H1 (cell line): ENCODE measurements around the gene SERPINB12. TPM values are rescaled to one million over a fixed set of nuclear protein-coding genes. Genes with fewer than 3 reads are reported as not detected.
A peak's percentile ranks its signal among the peaks of the same experiment; 100 is the strongest.

Source experiments
- CTCF ChIA-PET: fragments of 300-600 bp; sonication (Branson Sonifier 250); formaldehyde crosslinking; loops from one replicate; lab custom pipeline; 2021; ENCODE audit not compliant: partially characterized antibody; lab: Charles Lee
- POLR2A ChIA-PET: fragments of 300-600 bp; sonication (Branson Sonifier 250); formaldehyde crosslinking; loops from one replicate; lab custom pipeline; 2021; ENCODE audit warnings: inconsistent platforms; ENCODE audit not compliant: partially characterized antibody; lab: Charles Lee
- DNase-seq, 2 experiments: peaks; one replicate each; pipeline versions ENCODE4 v3.0.0 to v3.0.0-alpha.2; 2010 to 2022; ENCODE audit warnings: low spot score in 2 of 2, low read depth in 1 of 2, mixed read lengths in 1 of 2
- FAIRE-seq: peaks from 2 replicates; lab custom pipeline; 2011; peaks lifted over from hg19 to GRCh38; lab: Jason Lieb, UNC
- H2AFZ ChIP-seq: 2 replicates; pipeline ENCODE4 v1.8.1; 2012; ENCODE audit warnings: low read length, inconsistent platforms
- H2AK5ac ChIP-seq: 2 replicates; pipeline ENCODE4 v1.6.1; 2013; ENCODE audit warnings: low read depth, low read length
- H2BK120ac ChIP-seq: replicated peaks from 2 replicates; pipeline ENCODE3; 2013; ENCODE audit warnings: low read depth, low read length, inconsistent platforms
- H2BK12ac ChIP-seq: 2 replicates; pipeline ENCODE4 v1.6.1; 2013; ENCODE audit warnings: low read depth, low read length
- H2BK15ac ChIP-seq: 2 replicates; pipeline ENCODE4 v1.6.1; 2013; ENCODE audit warnings: low read length
- H2BK20ac ChIP-seq: 2 replicates; pipeline ENCODE4 v1.6.1; 2013; ENCODE audit warnings: low read length
- H2BK5ac ChIP-seq: 2 replicates; pipeline ENCODE4 v1.6.1; 2013; ENCODE audit warnings: low read depth, low read length
- H3K14ac ChIP-seq: 2 replicates; pipeline ENCODE4 v1.6.1; 2013; ENCODE audit warnings: inconsistent platforms; ENCODE audit not compliant: insufficient read length
- H3K18ac ChIP-seq: 2 replicates; pipeline ENCODE4 v1.6.1; 2013; ENCODE audit warnings: low read length; ENCODE audit errors: extremely low read depth
- H3K23ac ChIP-seq: 2 replicates; pipeline ENCODE4 v1.6.1; 2013; ENCODE audit warnings: inconsistent platforms; ENCODE audit not compliant: insufficient read length
- H3K23me2 ChIP-seq: 2 replicates; pipeline ENCODE4 v1.6.1; 2013; ENCODE audit warnings: low read depth, low read length
- H3K27ac ChIP-seq: 2 replicates; pipeline ENCODE4 v1.6.1; 2011; ENCODE audit warnings: low read depth, low read length, inconsistent platforms
- H3K27me3 ChIP-seq, 4 experiments: replicated peaks in 1 of 4; 1 replicate in 1 of 4; 2 replicates in 3 of 4; pipeline versions ENCODE4 v1.6.1 to v1.8.1; 2011 to 2013; ENCODE audit warnings: low read length in 3 of 4, mild to moderate bottlenecking in 3 of 4, inconsistent platforms in 2 of 4, mixed read lengths in 2 of 4, moderate library complexity in 1 of 4; ENCODE audit not compliant: control insufficient read depth in 3 of 4, insufficient read depth in 3 of 4; ENCODE audit errors: extremely low read depth in 1 of 4
- H3K36me3 ChIP-seq, 4 experiments: 2 replicates each; pipeline versions ENCODE4 v1.6.1 to v1.8.1; 2011 to 2013; ENCODE audit warnings: mild to moderate bottlenecking in 4 of 4, low read length in 3 of 4, moderate library complexity in 2 of 4, control low read depth in 1 of 4, inconsistent platforms in 1 of 4; ENCODE audit not compliant: insufficient read depth in 4 of 4, control insufficient read depth in 2 of 4
- H3K4ac ChIP-seq: replicated peaks from 2 replicates; pipeline ENCODE3; 2013; ENCODE audit warnings: low read length, low read depth, mixed read lengths, inconsistent platforms; ENCODE audit not compliant: insufficient read length
- H3K4me1 ChIP-seq, 4 experiments: replicated peaks in 1 of 4; 1 replicate in 1 of 4; 2 replicates in 3 of 4; pipeline versions ENCODE4 v1.6.1 to v1.8.1; 2011 to 2013; ENCODE audit warnings: low read length in 3 of 4, inconsistent platforms in 2 of 4, mixed read lengths in 1 of 4; ENCODE audit not compliant: insufficient read depth in 4 of 4, control insufficient read depth in 3 of 4
- H3K4me2 ChIP-seq, 2 experiments: 2 replicates each; pipeline versions ENCODE4 v1.6.1 to v1.8.1; 2011 to 2013; ENCODE audit warnings: low read depth in 2 of 2, low read length in 2 of 2, control low read depth in 1 of 2, inconsistent platforms in 1 of 2, mild to moderate bottlenecking in 1 of 2; ENCODE audit not compliant: insufficient read depth in 1 of 2
- H3K4me3 ChIP-seq, 4 experiments: fragments of 200-600, 300-600 bp in 1 of 4; sonication (generic), shearing (Covaris generic), sonication (Bioruptor Twin) in 1 of 4; 2 replicates each; pipeline versions ENCODE4 v1.5.1 to v1.8.1; 2011 to 2016; ENCODE audit warnings: low read length in 4 of 4, low read depth in 3 of 4, control low read depth in 2 of 4, inconsistent platforms in 2 of 4, mild to moderate bottlenecking in 2 of 4, mixed read lengths in 1 of 4, moderate library complexity in 1 of 4; ENCODE audit not compliant: insufficient read depth in 2 of 4; ENCODE audit errors: extremely low read depth in 1 of 4
- H3K56ac ChIP-seq: replicated peaks from 2 replicates; pipeline ENCODE3; 2013; ENCODE audit warnings: low read depth, mild to moderate bottlenecking, mixed read lengths, low read length, inconsistent platforms; ENCODE audit not compliant: insufficient read length
- H3K79me1 ChIP-seq: 2 replicates; pipeline ENCODE4 v1.6.1; 2013; ENCODE audit warnings: low read depth, low read length, control low read depth
- H3K79me2 ChIP-seq, 2 experiments: 2 replicates each; pipeline versions ENCODE4 v1.6.1 to v1.8.1; 2012 to 2013; ENCODE audit warnings: low read length in 2 of 2, mild to moderate bottlenecking in 2 of 2, inconsistent platforms in 1 of 2; ENCODE audit not compliant: insufficient read depth in 2 of 2, control insufficient read depth in 1 of 2
- H3K9ac ChIP-seq, 4 experiments: replicated peaks in 1 of 4; 1 replicate in 1 of 4; 2 replicates in 3 of 4; pipeline versions ENCODE4 v1.6.1 to v1.8.1; 2011 to 2013; ENCODE audit warnings: low read depth in 3 of 4, low read length in 3 of 4, control low read depth in 2 of 4, mild to moderate bottlenecking in 2 of 4, moderate library complexity in 2 of 4, inconsistent platforms in 1 of 4; ENCODE audit errors: extremely low read depth in 1 of 4
- H3K9me3 ChIP-seq, 2 experiments: 2 replicates each; pipeline versions ENCODE4 v1.6.1 to v1.8.1; 2012 to 2013; ENCODE audit warnings: mild to moderate bottlenecking in 2 of 2, moderate library complexity in 2 of 2, control low read depth in 1 of 2, inconsistent platforms in 1 of 2, low read depth in 1 of 2, low read length in 1 of 2, mixed read lengths in 1 of 2; ENCODE audit not compliant: insufficient read depth in 2 of 2
- H4K20me1 ChIP-seq, 2 experiments: replicated peaks in 1 of 2; 2 replicates each; pipeline versions ENCODE3 to v1.8.1; 2011 to 2013; ENCODE audit warnings: inconsistent platforms in 2 of 2, low read length in 2 of 2, mild to moderate bottlenecking in 1 of 2; ENCODE audit not compliant: insufficient read depth in 2 of 2, control insufficient read depth in 1 of 2
- H4K5ac ChIP-seq: 2 replicates; pipeline ENCODE4 v1.6.1; 2013; ENCODE audit warnings: low read length, low read depth, mixed read lengths, inconsistent platforms; ENCODE audit not compliant: insufficient read length
- H4K8ac ChIP-seq: 2 replicates; pipeline ENCODE4 v1.8.0; 2013; ENCODE audit warnings: mild to moderate bottlenecking, moderate library complexity, low read length, inconsistent platforms; ENCODE audit not compliant: insufficient read depth; ENCODE audit errors: extremely low read depth
- H4K91ac ChIP-seq: replicated peaks from 2 replicates; pipeline ENCODE3; 2013; ENCODE audit warnings: low read length, mixed read lengths, inconsistent platforms; ENCODE audit not compliant: insufficient read length
- ASH2L ChIP-seq: fragments of 200-600, 300-600 bp; sonication (generic); IDR thresholded peaks from one replicate; pipeline ENCODE4 v1.7.1; 2017; ENCODE audit warnings: low read length
- CHD2 ChIP-seq: IDR thresholded peaks from 2 replicates; pipeline ENCODE4 v1.6.1; 2012; ENCODE audit warnings: low read length, improper control_type of control experiment
- E2F6 ChIP-seq: IDR thresholded peaks from 2 replicates; pipeline ENCODE4 v1.6.1; 2012; ENCODE audit warnings: inconsistent platforms
- HDAC2 ChIP-seq, 2 experiments: fragments of 300-600 bp in 1 of 2; sonication (generic) in 1 of 2; IDR thresholded peaks; 2 replicates each; pipeline ENCODE4 v1.6.1; 2011 to 2012; ENCODE audit warnings: low read depth in 2 of 2, low read length in 2 of 2, mild to moderate bottlenecking in 2 of 2, moderate library complexity in 2 of 2, borderline replicate concordance in 1 of 2, inconsistent platforms in 1 of 2
- SP2 ChIP-seq: IDR thresholded peaks from 2 replicates; pipeline ENCODE4 v1.6.1; 2012; ENCODE audit warnings: mild to moderate bottlenecking, low read length, inconsistent platforms
- SUZ12 ChIP-seq: fragments of 200-600 bp; sonication (generic); IDR thresholded peaks from 2 replicates; pipeline ENCODE4 v1.6.1; 2012; ENCODE audit warnings: mild to moderate bottlenecking, inconsistent platforms, low read length, moderate library complexity, mixed read lengths
- YY1 ChIP-seq: IDR thresholded peaks from 2 replicates; pipeline ENCODE4 v1.6.1; 2011; ENCODE audit warnings: low read depth, mild to moderate bottlenecking, low read length
- ZNF274 ChIP-seq: IDR thresholded peaks from 2 replicates; pipeline ENCODE4 v1.7.0; 2012; ENCODE audit warnings: low read length, borderline replicate concordance; ENCODE audit errors: extremely low read depth
- WGBS, 2 experiments: shearing (Covaris generic) in 1 of 2; methylation state at CpG; one replicate each; pipeline versions ENCODE4 v1.1.6 to v1.1.7; 2013 to 2015; ENCODE audit warnings: low lambda C conversion rate in 2 of 2, mixed read lengths in 2 of 2, inconsistent platforms in 1 of 2, low coverage in 1 of 2, missing lambda C conversion rate in 1 of 2; ENCODE audit not compliant: insufficient replicate concordance in 2 of 2, insufficient coverage in 1 of 2, insufficient read length in 1 of 2; ENCODE audit errors: extremely low coverage in 1 of 2, missing lambda C conversion rate in 1 of 2; 5-methylcytosine and 5-hydroxymethylcytosine counted together
- polyA plus RNA-seq, 7 experiments: library from polyadenylated mRNA; depleted of rRNA in 3 of 7; stranded (reverse) in 5 of 7; unstranded in 2 of 7; fragments of >200 nt in 5 of 7; fragments of 200-250 nt in 2 of 7; gene quantifications; 1 replicate in 5 of 7; 2 replicates in 1 of 7; 4 replicates in 1 of 7; pipeline versions ENCODE4 v1.2.1 to v1.2.3, GENCODE V29; 2011 to 2013; ENCODE audit warnings: missing spikeins in 2 of 7, mixed read lengths in 2 of 7
- total RNA-seq: library from RNA; stranded (reverse); fragmentation: NEBNext Ultra II Directional; extraction: Animal tissue kit (Norgen Biotek cat#: 25700); gene quantifications from 2 replicates; pipeline ENCODE4 v1.2.1, GENCODE V29; 2021
- TF ChIP-seq, protein P1 (sequence below), 3 experiments: IDR thresholded peaks; 1 replicate in 2 of 3; 2 replicates in 1 of 3; pipeline versions ENCODE4 v1.5.1 to v1.6.1; 2011; ENCODE audit warnings: low read length in 3 of 3, mild to moderate bottlenecking in 3 of 3, inconsistent platforms in 2 of 3, low read depth in 1 of 3, moderate library complexity in 1 of 3; ENCODE audit not compliant: insufficient read depth in 1 of 3; ENCODE audit errors: control extremely low read depth in 1 of 3

The SERPINB12 gene
- total and polyA plus RNA-seq, 2 of the 8 experiments (the other 6 are each of a cell fraction or from before 2014, with no cell fraction given) = not detected

DNA sequence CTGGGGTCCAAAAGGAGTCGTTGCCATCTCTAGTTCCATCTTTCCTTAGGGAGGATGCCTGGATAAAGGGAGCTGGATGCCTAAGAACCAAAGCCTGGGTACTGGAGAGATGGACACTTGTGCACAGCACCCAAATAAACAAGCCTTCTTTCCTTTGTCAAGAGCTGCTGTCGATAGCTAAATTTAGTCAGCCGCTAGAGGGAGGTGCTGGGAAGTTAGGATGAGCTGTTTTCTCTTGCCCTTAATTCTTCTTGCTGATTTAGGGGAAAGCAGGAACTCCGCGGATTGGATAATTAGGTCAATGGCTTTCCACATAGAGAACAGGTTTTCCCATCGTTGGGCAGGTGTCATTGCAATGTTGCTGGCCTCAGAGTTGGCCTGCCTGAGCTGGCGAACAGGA lies 30.9 kb upstream of the SERPINB12 start:
- Histone ChIP-seq H3K27ac (no peak overlapping the region), H2BK5ac (no peak overlapping the region), H3K4ac (no peak overlapping the region), H4K20me1 (no peaks in the 10 kb centered on the region), H3K23ac (no peak overlapping the region), H3K4me3 (peak overlapping the region in 1 of 4 experiments; percentile 20; a peak in 1 of 8 replicates), H3K79me2 (no peaks in the 10 kb centered on the region), H2AK5ac (no peak overlapping the region), H3K4me2 (peak overlapping the region; percentile 41 to 44; a peak in 3 of 4 replicates), H3K56ac (no peak overlapping the region), H2BK15ac (no peak overlapping the region), H3K27me3 (no peaks in the 10 kb centered on the region), H2BK12ac (no peak overlapping the region), H2BK120ac (no peak overlapping the region), H2AFZ (peak overlapping the region; percentile 88; the same call in 1 of the 2 replicates), H4K8ac (no peak overlapping the region), H3K79me1 (no peaks in the 10 kb centered on the region), H3K4me1 (peaks cover 2 to 18% (median 9%) of the 10 kb centered on the region in 4 experiments; a peak in 4 of 7 replicates), H4K5ac (no peak overlapping the region), H3K9ac (no peak overlapping the region), H3K18ac (no peak overlapping the region), H2BK20ac (no peak overlapping the region), H4K91ac (no peak overlapping the region), H3K23me2 (no peaks in the 10 kb centered on the region), H3K14ac (no peak overlapping the region), H3K36me3 (no peaks in the 10 kb centered on the region), H3K9me3 (no peaks in the 10 kb centered on the region)
- WGBS, 2 experiments = 19% methylated on average over 7 of the region's 7 CpGs; no CpG with 5 or more reads in 1 of the 2 experiments
- DNase-seq (peak; percentile 44 to 68), FAIRE-seq (peak; percentile 97)
- ChIA-PET CTCF (interaction anchor here (0.6 to 17.3 kb wide), 46 partner anchors 9 to 489 kb away, joined by 3 to 366 read pairs (median 4); partner anchors contain the start of genes SERPINB12 and SERPINB13), POLR2A (interaction anchor here (0.9 to 1.4 kb wide), 2 partner anchors 89 to 143 kb away, joined by 3 read pairs; partner anchors contain the start of gene VPS4B)
- TF ChIP-seq SP2 (no peak), E2F6 (0 out of 2 replicates have a peak, but pooled peaks have one; percentile 35), ASH2L (peak; percentile 46), YY1 (0 out of 2 replicates have a peak, but pooled peaks have one; percentile 37), HDAC2 (IDR thresholded peaks at IDR 0.05; ENCODE audit: borderline replicate concordance in 1 of 2, low read depth in 2 of 2, low read length in 2 of 2) (no peak), CHD2 (no peak), SUZ12 (no peak), ZNF274 (no peak)
- TF ChIP-seq, protein P1, sequence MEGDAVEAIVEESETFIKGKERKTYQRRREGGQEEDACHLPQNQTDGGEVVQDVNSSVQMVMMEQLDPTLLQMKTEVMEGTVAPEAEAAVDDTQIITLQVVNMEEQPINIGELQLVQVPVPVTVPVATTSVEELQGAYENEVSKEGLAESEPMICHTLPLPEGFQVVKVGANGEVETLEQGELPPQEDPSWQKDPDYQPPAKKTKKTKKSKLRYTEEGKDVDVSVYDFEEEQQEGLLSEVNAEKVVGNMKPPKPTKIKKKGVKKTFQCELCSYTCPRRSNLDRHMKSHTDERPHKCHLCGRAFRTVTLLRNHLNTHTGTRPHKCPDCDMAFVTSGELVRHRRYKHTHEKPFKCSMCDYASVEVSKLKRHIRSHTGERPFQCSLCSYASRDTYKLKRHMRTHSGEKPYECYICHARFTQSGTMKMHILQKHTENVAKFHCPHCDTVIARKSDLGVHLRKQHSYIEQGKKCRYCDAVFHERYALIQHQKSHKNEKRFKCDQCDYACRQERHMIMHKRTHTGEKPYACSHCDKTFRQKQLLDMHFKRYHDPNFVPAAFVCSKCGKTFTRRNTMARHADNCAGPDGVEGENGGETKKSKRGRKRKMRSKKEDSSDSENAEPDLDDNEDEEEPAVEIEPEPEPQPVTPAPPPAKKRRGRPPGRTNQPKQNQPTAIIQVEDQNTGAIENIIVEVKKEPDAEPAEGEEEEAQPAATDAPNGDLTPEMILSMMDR (IDR thresholded peaks at IDR 0.05; ENCODE audit: control extremely low read depth in 1 of 3, insufficient read depth in 1 of 3, low read depth in 1 of 3, low read length in 3 of 3) = peak in 2 of 3 experiments; percentile 79 to 83; a peak in 3 of 4 replicates
